HepG2 (cell line): ENCODE results near the gene EPHA1. TPM values are rescaled to one million over a fixed set of nuclear protein-coding genes. Genes with fewer than 3 reads are reported as not detected.

Experiments used
- ATAC-seq: fragments of 200-7000 bp; cut with Tn5 transposase; 3 replicates; pipeline ENCODE4 v1.9.1; 2020; ENCODE audit warnings: mild to moderate bottlenecking, moderate library complexity
- BruUV-seq: library from RNA; stranded (reverse); fragments of 400-500 nt; replicated peaks from 2 replicates; lab custom pipeline; 2021; lab: Mats Ljungman, UMichigan
- CTCF ChIA-PET: fragments of 300-600 bp; formaldehyde crosslinking; extraction: SDS; loops from one replicate; lab custom pipeline; 2021; ENCODE audit warnings: low total read pairs, inconsistent platforms, low intra/inter-chr PET ratio; lab: Yijun Ruan, JAX
- POLR2A ChIA-PET: fragments of 350-600 bp; sonication (Branson Sonifier 250); formaldehyde crosslinking; loops from one replicate; lab custom pipeline; 2020; ENCODE audit warnings: antibody characterized with exemption, inconsistent platforms; lab: Yijun Ruan, JAX
- DNase-seq: peaks from one replicate; pipeline ENCODE4 v3.0.0-alpha.2; 2015; ENCODE audit warnings: low spot score
- FAIRE-seq: peaks from 3 replicates; lab custom pipeline; 2011; peaks lifted over from hg19 to GRCh38; lab: Jason Lieb, UNC
- H2AFZ ChIP-seq: one replicate; pipeline ENCODE4 v1.6.1; 2011; ENCODE audit warnings: low read length, inconsistent platforms
- H3K27ac ChIP-seq: fragments of 300-600 bp; 3 replicates; pipeline ENCODE4 v1.8.0; 2011; ENCODE audit warnings: mixed run types, mild to moderate bottlenecking, mixed read lengths, low read length, inconsistent platforms; ENCODE audit not compliant: insufficient read depth; ENCODE audit errors: extremely low read length
- H3K27me3 ChIP-seq, 2 experiments: fragments of 200-600 bp in 1 of 2; 2 replicates in 1 of 2; 3 replicates in 1 of 2; pipeline versions ENCODE4 v1.6.0 to v1.8.0; 2011; ENCODE audit warnings: low read length in 2 of 2, mild to moderate bottlenecking in 2 of 2, moderate library complexity in 2 of 2, inconsistent platforms in 1 of 2; ENCODE audit not compliant: insufficient read depth in 2 of 2, control insufficient read depth in 1 of 2
- H3K36me3 ChIP-seq, 2 experiments: fragments of 200-600 bp in 1 of 2; replicated peaks in 1 of 2; 2 replicates in 1 of 2; 3 replicates in 1 of 2; pipeline versions ENCODE4 v1.5.1 to v1.8.0; 2011; ENCODE audit warnings: low read length in 2 of 2, inconsistent platforms in 1 of 2; ENCODE audit not compliant: insufficient read depth in 2 of 2, control insufficient read depth in 1 of 2
- H3K4me1 ChIP-seq: 2 replicates; pipeline ENCODE4 v1.5.1; 2012; ENCODE audit warnings: low read length, inconsistent platforms; ENCODE audit not compliant: insufficient read depth
- H3K4me2 ChIP-seq: 2 replicates; pipeline ENCODE4 v1.6.0; 2011; ENCODE audit warnings: low read depth, low read length, inconsistent platforms
- H3K4me3 ChIP-seq, 3 experiments: fragments of 200-600 bp in 1 of 3; sonication (generic), shearing (Covaris generic) in 1 of 3; replicated peaks in 1 of 3; 2 replicates each; pipeline ENCODE4 v1.5.1; 2011 to 2016; ENCODE audit warnings: low read length in 3 of 3, inconsistent platforms in 2 of 3, low read depth in 2 of 3, mild to moderate bottlenecking in 2 of 3, control low read depth in 1 of 3, mixed read lengths in 1 of 3; ENCODE audit not compliant: insufficient read depth in 1 of 3
- H3K79me2 ChIP-seq: one replicate; pipeline ENCODE4 v1.6.1; 2011; ENCODE audit warnings: low read length, inconsistent platforms; ENCODE audit not compliant: insufficient read depth
- H3K9ac ChIP-seq: 2 replicates; pipeline ENCODE4 v1.6.0; 2011; ENCODE audit warnings: mild to moderate bottlenecking, low read depth, low read length, inconsistent platforms; ENCODE audit not compliant: insufficient read depth
- H3K9me3 ChIP-seq: 2 replicates; pipeline ENCODE4 v1.5.1; 2012; ENCODE audit warnings: mild to moderate bottlenecking, low read length
- H4K20me1 ChIP-seq: 2 replicates; pipeline ENCODE4 v1.6.0; 2011; ENCODE audit warnings: inconsistent platforms, mild to moderate bottlenecking, low read length, moderate library complexity; ENCODE audit not compliant: insufficient read depth
- EZH2 ChIP-seq: conservative IDR thresholded peaks from 2 replicates; pipeline ENCODE4 v1.6.1; 2012; ENCODE audit warnings: mild to moderate bottlenecking, low read depth, low read length, moderate library complexity
- NFE2 ChIP-seq: sonication (generic); formaldehyde crosslinking; IDR thresholded peaks from 2 replicates; pipeline ENCODE4 v1.4.0; 2020; ENCODE audit warnings: missing genetic modification reagents
- TCF12 ChIP-seq, 2 experiments: fragments of 450-650 bp in 1 of 2; sonication (generic) in 1 of 2; formaldehyde crosslinking in 1 of 2; IDR thresholded peaks; 2 replicates each; pipeline versions ENCODE4 v1.6.1 to v1.8.0; 2017 to 2022; ENCODE audit warnings: antibody characterized with exemption in 1 of 2, mild to moderate bottlenecking in 1 of 2, missing genetic modification reagents in 1 of 2, moderate library complexity in 1 of 2
- ZNF317 ChIP-seq: sonication (generic); formaldehyde crosslinking; IDR thresholded peaks from 2 replicates; pipeline ENCODE4 v1.5.0; 2020; ENCODE audit warnings: mild to moderate bottlenecking, missing genetic modification reagents
- ZNF556 ChIP-seq: sonication (generic); formaldehyde crosslinking; IDR thresholded peaks from 2 replicates; pipeline ENCODE4 v1.4.0; 2020; ENCODE audit warnings: mild to moderate bottlenecking, missing genetic modification reagents, borderline replicate concordance
- WGBS: methylation state at CpG from one replicate; pipeline ENCODE4 v1.1.6; 2017; ENCODE audit warnings: low lambda C conversion rate; 5-methylcytosine and 5-hydroxymethylcytosine counted together
- in situ Hi-C: cut with HindIII; loops from 2 replicates; pipeline ENCODE4 v1.10.0; 2017; ENCODE audit warnings: low pct_unique_long_range_greater_than_20kb; ENCODE audit not compliant: extremely low pct_ligation_motif_present
- intact Hi-C: fragments of 100-400 bp; cut with micrococcal nuclease; formaldehyde crosslinking; loops from one replicate; pipeline ENCODE4 v1.10.0; 2022; ENCODE audit not compliant: unreplicated experiment
- polyA plus RNA-seq, 8 experiments: library from polyadenylated mRNA; depleted of rRNA in 3 of 8; stranded (reverse) in 7 of 8; unstranded in 1 of 8; fragments of >200 nt; fragmentation: Illumina TruSeq in 4 of 8; extraction: Trizol in 4 of 8; gene quantifications; 2 replicates each; pipeline versions ENCODE4 v1.2.1 to v1.2.3, GENCODE V29; 2011 to 2016; ENCODE audit warnings: low read depth in 4 of 8, missing spikeins in 1 of 8, mixed read lengths in 1 of 8; ENCODE audit not compliant: insufficient read depth in 1 of 8
- total RNA-seq, 5 experiments: library from RNA; depleted of rRNA; stranded (reverse); fragments of >200 nt; fragmentation: Illumina TruSeq; extraction: Trizol; gene quantifications; 2 replicates each; pipeline ENCODE4 v1.2.3, GENCODE V29; 2016; ENCODE audit warnings: low read depth in 1 of 5
- TF ChIP-seq, protein P1 (sequence below): sonication (generic); formaldehyde crosslinking; IDR thresholded peaks from 2 replicates; pipeline ENCODE4 v1.5.0; 2020; ENCODE audit warnings: mild to moderate bottlenecking, missing genetic modification reagents
- TF ChIP-seq, protein P2 (sequence below): sonication (generic); formaldehyde crosslinking; IDR thresholded peaks from 2 replicates; pipeline ENCODE4 v1.5.0; 2020; ENCODE audit warnings: missing genetic modification reagents, mild to moderate bottlenecking, borderline replicate concordance
- TF ChIP-seq, protein P3 (sequence below): sonication (generic); formaldehyde crosslinking; IDR thresholded peaks from 2 replicates; pipeline ENCODE4 v1.8.1; 2022; ENCODE audit warnings: low read depth, mild to moderate bottlenecking, missing genetic modification reagents
- TF ChIP-seq, protein P4 (sequence below): sonication (generic); formaldehyde crosslinking; IDR thresholded peaks from 2 replicates; pipeline ENCODE4 v1.4.0; 2020; ENCODE audit warnings: missing genetic modification reagents, borderline replicate concordance

Gene EPHA1
- total and polyA plus RNA-seq, 2 of the 13 experiments (the other 11 are each of a cell fraction or from before 2014, with no cell fraction given), result 4.6 to 17.1 TPM

DNA sequence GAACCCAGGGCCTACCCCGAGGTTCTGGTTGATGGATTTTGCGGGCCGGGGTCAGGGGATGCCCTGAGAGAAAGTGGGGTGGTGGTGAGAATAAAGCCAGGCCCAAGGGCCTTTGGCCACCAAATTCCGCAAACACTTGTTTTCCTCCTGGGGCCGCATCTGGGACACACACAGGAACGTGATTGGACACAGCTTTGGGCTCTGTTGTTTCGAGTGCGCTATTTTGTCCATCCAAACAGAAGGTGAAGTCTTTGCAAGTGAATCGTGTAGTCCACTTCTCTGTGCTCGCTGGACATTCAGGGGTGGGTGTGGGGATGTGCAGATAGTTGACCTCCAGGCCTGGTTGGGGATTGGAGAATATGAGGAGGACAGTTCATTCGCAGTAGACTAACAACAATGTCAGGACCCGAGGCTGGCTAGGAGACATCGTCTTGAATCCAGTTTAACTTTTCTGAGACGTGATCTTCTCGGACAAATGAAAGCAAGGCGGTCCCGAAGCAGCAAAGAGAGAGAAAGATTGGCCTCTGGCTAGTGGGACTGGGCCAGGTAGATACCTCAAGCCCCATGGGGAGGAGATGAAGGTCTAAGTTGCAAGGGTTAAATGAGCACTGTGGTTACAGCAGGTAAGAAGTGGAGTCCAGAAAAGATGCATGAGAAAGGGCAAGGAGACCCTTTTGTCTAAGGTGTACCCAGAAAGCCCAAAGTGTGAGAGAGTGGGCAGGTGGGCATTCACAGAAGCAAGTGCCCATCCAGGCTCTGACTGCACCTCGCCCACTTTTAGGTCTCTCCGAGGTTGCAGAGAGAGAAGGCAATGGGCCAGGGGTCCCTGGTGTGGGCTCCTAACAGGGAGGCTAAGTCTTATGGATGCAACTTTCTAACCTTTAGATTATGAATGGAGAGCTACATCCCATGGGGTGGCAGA lies 45.4 kb downstream of the EPHA1 start:
- TF ChIP-seq NFE2 (no peak), ZNF317 (CRISPR knock-in tag) (no peak), ZNF556 (CRISPR knock-in tag) (no peak), EZH2 (peak; percentile 97), TCF12 (IDR thresholded peaks at IDR 0.05) (no peak), TCF12 (CRISPR knock-in tag; IDR thresholded peaks at IDR 0.05) (no peak)
- TF ChIP-seq, protein P1, sequence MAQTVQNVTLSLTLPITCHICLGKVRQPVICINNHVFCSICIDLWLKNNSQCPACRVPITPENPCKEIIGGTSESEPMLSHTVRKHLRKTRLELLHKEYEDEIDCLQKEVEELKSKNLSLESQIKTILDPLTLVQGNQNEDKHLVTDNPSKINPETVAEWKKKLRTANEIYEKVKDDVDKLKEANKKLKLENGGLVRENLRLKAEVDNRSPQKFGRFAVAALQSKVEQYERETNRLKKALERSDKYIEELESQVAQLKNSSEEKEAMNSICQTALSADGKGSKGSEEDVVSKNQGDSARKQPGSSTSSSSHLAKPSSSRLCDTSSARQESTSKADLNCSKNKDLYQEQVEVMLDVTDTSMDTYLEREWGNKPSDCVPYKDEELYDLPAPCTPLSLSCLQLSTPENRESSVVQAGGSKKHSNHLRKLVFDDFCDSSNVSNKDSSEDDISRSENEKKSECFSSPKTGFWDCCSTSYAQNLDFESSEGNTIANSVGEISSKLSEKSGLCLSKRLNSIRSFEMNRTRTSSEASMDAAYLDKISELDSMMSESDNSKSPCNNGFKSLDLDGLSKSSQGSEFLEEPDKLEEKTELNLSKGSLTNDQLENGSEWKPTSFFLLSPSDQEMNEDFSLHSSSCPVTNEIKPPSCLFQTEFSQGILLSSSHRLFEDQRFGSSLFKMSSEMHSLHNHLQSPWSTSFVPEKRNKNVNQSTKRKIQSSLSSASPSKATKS (CRISPR knock-in tag), result no peak
- TF ChIP-seq, protein P2, sequence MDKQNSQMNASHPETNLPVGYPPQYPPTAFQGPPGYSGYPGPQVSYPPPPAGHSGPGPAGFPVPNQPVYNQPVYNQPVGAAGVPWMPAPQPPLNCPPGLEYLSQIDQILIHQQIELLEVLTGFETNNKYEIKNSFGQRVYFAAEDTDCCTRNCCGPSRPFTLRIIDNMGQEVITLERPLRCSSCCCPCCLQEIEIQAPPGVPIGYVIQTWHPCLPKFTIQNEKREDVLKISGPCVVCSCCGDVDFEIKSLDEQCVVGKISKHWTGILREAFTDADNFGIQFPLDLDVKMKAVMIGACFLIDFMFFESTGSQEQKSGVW, result no peak
- TF ChIP-seq, protein P3, sequence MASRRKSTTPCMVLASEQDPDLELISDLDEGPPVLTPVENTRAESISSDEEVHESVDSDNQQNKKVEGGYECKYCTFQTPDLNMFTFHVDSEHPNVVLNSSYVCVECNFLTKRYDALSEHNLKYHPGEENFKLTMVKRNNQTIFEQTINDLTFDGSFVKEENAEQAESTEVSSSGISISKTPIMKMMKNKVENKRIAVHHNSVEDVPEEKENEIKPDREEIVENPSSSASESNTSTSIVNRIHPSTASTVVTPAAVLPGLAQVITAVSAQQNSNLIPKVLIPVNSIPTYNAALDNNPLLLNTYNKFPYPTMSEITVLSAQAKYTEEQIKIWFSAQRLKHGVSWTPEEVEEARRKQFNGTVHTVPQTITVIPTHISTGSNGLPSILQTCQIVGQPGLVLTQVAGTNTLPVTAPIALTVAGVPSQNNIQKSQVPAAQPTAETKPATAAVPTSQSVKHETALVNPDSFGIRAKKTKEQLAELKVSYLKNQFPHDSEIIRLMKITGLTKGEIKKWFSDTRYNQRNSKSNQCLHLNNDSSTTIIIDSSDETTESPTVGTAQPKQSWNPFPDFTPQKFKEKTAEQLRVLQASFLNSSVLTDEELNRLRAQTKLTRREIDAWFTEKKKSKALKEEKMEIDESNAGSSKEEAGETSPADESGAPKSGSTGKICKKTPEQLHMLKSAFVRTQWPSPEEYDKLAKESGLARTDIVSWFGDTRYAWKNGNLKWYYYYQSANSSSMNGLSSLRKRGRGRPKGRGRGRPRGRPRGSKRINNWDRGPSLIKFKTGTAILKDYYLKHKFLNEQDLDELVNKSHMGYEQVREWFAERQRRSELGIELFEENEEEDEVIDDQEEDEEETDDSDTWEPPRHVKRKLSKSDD (CRISPR knock-in tag), result no peak
- TF ChIP-seq, protein P4, sequence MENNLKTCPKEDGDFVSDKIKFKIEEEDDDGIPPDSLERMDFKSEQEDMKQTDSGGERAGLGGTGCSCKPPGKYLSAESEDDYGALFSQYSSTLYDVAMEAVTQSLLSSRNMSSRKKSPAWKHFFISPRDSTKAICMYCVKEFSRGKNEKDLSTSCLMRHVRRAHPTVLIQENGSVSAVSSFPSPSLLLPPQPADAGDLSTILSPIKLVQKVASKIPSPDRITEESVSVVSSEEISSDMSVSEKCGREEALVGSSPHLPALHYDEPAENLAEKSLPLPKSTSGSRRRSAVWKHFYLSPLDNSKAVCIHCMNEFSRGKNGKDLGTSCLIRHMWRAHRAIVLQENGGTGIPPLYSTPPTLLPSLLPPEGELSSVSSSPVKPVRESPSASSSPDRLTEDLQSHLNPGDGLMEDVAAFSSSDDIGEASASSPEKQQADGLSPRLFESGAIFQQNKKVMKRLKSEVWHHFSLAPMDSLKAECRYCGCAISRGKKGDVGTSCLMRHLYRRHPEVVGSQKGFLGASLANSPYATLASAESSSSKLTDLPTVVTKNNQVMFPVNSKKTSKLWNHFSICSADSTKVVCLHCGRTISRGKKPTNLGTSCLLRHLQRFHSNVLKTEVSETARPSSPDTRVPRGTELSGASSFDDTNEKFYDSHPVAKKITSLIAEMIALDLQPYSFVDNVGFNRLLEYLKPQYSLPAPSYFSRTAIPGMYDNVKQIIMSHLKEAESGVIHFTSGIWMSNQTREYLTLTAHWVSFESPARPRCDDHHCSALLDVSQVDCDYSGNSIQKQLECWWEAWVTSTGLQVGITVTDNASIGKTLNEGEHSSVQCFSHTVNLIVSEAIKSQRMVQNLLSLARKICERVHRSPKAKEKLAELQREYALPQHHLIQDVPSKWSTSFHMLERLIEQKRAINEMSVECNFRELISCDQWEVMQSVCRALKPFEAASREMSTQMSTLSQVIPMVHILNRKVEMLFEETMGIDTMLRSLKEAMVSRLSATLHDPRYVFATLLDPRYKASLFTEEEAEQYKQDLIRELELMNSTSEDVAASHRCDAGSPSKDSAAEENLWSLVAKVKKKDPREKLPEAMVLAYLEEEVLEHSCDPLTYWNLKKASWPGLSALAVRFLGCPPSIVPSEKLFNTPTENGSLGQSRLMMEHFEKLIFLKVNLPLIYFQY (CRISPR knock-in tag), result no peak
- CTCF ChIA-PET, result no interaction called here
- POLR2A ChIA-PET, result no interaction called here
- Histone ChIP-seq H3K4me3 (no peak overlapping the region; a peak in 1 of 6 replicates), H3K79me2 (no peaks in the 10 kb centered on the region), H2AFZ (no peak overlapping the region), H3K36me3 (no peaks in the 10 kb centered on the region), H3K9me3 (no peaks in the 10 kb centered on the region), H4K20me1 (no peaks in the 10 kb centered on the region), H3K4me2 (peak overlapping the region; percentile 42), H3K9ac (no peak overlapping the region), H3K4me1 (no peaks in the 10 kb centered on the region), H3K27ac (no peak overlapping the region), H3K27me3 (peaks cover 7 to 74% of the 10 kb centered on the region in 2 experiments)
- FAIRE-seq (no peak), DNase-seq (no peak), ATAC-seq (no peak)
- WGBS, result 31% methylated on average over 19 of the region's 19 CpGs
- in situ Hi-C loops (no loop called here), intact Hi-C loops (no loop called here)
- no TSS peak for BruUV-seq
